Stomach (tissue), 4 donors: ENCODE measurements around the gene SORCS2.

Source experiments
- CTCF ChIP-seq, 7 experiments: fragments of 450-650 bp in 4 of 7; fragments of 200-600 bp in 3 of 7; sonication (generic) in 3 of 7; IDR thresholded peaks; one replicate each; pipeline ENCODE4 v1.5.1; 2016 to 2019; ENCODE audit warnings: antibody characterized with exemption in 7 of 7, control low read depth in 2 of 7, mild to moderate bottlenecking in 1 of 7
- EP300 ChIP-seq: sonication (generic); formaldehyde crosslinking; IDR thresholded peaks from one replicate; pipeline ENCODE4 v1.6.1; 2017; ENCODE audit warnings: antibody characterized with exemption
- POLR2A ChIP-seq, 4 donors: fragments of 450-650 bp; IDR thresholded peaks; one replicate each; pipeline ENCODE4 v1.6.1; 2016; ENCODE audit warnings: antibody characterized with exemption in 4 of 4, control low read depth in 2 of 4, mild to moderate bottlenecking in 1 of 4, moderate library complexity in 1 of 4

- no peak for TF ChIP-seq EP300
- no peak for TF ChIP-seq CTCF (IDR thresholded peaks at IDR 0.05)
- TF ChIP-seq POLR2A (IDR thresholded peaks at IDR 0.05): no peak
These were observed 485.5 kb downstream of the SORCS2 start for GRCh38 chr4:7677799-7678301.
